ENCODE measurements around the gene MAP7D3.
A peak's percentile ranks its signal among the peaks of the same experiment; 100 is the strongest.
"Not testable (repeated sequence)": the region's sequence is repeated elsewhere in the genome, so short reads cannot be mapped to it uniquely, and the experiment has no call there.

Gene MAP7D3

DNA sequence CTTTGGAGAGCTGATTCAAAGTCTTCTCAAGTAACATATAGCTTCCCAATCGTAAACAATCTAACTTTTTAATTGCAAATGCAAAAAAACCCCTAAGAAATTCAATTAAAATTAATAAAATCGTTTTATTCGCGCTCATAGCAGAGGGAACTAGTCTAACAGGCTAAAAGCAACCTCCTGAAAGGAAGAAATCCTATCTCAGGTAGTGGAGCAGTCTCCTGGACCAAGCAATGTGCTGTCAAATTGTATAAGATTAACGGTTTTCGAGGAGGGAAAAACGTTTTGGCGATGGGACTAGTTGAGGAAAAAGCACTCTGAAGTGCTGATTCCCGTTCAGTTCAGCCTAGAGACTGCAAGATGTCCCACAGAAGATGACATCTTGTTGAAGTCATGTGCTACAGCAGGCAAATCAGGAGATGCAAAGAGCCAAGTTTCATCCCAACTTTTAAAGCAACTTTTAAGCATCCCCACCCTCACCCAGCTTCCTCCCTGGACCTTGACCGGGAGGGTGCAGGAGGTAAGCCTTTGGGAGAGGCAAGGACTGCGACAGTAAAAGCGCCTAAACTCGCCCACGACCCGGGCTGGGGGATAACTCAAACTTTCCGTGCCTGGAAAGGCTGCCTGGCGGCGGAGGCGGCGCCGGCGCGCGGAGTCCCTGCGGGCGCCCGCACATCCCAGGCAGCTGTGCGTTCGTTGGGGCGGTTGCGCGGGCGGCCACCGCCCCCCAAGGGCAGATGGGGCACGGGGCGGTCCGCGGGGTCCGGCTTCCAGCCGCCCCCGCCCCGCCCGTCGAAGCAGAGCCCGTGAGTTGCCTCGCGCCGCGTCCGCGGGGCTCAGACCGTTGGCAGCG is 784 bp downstream of the MAP7D3 start:
- peak; percentile 28 for DNase-seq (ENCODE audit: low read depth)

DNA sequence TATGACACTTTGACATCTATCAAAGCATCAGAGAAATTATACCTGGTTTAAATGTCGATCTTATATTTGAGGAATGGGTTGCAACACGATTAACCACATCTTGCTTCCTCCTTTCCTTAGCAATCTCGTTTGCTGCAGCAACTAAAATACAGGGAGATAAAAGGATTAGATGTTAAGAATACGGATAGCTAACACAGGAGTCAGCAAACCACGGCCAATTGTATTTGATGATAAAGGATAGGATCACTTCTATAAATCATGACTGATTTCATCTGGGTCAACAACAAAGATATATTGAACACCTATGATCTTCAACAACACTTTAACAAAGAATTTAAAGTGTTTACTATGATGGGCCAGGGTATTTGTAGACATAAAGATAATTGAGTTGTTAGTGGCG is 5.0 kb downstream of the MAP7D3 start:
- no peak for DNase-seq (ENCODE audit: low read depth)

DNA sequence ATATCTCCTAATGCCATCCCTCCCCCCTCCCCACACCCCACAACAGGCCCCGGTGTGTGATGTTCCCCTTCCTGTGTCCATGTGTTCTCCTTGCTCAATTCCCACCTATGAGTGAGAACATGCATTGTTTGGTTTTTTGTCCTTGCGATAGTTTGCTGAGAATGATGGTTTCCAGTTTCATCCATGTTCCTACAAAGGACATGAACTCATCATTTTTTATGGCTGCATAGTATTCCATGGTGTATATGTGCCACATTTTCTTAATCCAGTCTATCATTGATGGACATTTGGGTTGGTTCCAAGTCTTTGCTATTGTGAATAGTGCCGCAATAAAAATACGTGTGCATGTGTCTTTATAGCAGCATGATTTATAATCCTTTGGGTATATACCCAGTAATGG is 13.4 kb downstream of the MAP7D3 start:
- DNase-seq (ENCODE audit: low read depth): not testable (repeated sequence)

DNA sequence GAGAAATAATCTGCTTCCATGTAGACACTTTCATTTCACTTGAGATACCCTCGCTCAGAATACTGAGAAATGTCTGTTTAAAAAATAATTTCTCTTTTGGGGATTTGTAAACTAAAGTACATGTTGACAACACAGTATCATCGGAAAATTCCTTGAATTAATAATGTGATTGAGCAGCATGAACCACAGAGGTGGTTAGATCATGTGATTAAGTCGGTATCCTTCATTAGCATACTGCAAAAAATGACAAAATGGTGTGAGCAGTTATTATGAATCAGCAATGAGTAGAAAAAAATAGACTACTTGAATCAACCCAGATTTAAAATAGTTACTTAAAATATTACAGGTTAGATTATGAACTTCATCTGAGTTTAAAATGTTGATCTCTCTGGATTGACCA is 14.1 kb downstream of the MAP7D3 start:
- DNase-seq (ENCODE audit: low read depth): no peak

DNA sequence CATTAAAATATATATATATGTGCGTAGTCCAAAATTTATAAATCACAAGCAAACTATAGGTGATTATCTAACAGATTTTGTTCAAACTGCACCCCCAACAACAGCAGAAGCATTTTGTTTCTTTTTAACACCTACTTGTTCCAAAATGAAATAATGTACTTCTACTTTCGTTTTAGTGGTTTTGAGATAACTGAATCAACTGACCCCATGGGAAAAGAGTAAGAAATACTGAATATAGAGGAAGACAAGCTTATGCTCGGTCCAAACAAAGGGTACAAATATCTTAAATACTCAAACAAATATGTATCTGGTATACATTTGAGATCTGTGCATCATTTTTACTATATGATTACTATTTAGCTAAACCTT is 22.4 kb downstream of the MAP7D3 start:
- DNase-seq (ENCODE audit: low read depth): no peak

- DNase-seq (ENCODE audit: low read depth): no peak
Measured at GRCh38 chrX:136227948-136228838, 23.0 kb downstream of the MAP7D3 start.

- no peak for DNase-seq (ENCODE audit: low read depth)
Measured at GRCh38 chrX:136227074-136227473, 24.1 kb downstream of the MAP7D3 start.

DNA sequence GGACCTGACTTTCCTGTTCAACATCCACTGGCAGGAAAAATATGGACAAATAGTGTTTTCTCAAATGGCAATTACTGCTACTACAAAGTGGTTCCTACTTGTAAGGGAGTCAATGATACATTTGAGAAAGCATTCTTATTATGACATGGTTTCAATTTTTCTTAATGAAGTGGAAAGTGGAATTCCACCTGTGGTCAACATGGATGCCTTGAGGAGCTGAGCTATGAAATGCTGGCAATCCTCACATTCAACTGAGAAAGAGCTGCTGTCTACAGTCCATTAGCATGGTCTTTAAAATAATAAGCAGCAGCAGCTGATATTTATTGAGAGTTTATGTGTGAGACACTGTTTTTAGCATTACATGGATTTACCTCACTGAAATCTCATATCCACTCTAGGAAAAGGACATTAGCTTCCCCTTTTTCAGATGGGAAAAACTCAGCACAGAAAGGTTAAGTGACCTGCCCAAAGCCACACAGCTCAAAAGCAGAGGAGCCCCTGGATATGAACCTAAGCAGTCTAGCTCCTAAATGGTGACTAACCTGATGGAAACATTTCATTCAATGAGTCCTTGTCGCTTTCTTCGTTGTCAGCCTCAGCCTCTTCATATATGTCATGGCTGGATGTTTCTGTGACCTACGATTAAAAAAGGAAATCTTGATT is 29.2 kb downstream of the MAP7D3 start:
- no peak for DNase-seq (ENCODE audit: low read depth)

DNA sequence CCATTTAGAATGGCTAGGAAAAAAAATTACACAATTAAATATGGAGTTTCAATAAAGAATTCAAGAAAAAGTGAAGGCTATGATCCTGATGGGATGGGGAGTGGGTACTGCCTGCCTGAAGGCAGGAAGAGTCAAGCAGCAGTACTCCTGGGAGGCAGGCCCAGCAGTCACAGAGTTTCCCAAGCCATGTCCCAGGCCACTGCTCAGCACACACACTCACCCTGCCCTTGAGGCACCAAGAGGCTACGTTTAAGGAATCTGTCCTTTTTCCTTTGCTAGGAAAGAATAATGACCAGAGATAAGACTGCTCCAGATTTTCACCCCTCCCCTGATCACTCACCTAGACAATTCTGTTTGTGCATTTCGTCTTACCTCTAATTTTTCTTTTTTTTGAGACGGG is 30.2 kb downstream of the MAP7D3 start:
- no peak for DNase-seq (ENCODE audit: low read depth)

DNA sequence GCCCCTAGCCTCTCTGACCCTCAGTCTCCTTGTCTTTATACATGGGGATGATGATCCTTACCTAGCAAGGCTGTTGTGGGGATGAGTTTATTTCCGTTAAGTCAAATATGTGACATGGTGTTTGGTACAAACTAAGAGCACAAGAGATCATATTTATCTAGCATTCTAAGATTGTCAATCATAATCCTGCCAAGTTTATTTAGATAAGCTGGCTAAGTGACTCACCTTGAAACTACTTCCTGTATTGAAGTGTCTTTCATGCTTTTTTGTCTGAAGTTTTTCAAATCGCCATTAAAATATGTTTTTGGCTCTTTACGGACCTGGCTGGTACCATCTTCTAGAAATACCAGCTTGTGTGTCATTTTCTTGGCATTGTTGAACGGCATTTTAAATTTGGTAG is 30.7 kb downstream of the MAP7D3 start:
- DNase-seq (ENCODE audit: low read depth): no peak

- no peak for DNase-seq (ENCODE audit: low read depth)
Measured at GRCh38 chrX:136219893-136220292, 31.3 kb downstream of the MAP7D3 start.

DNA sequence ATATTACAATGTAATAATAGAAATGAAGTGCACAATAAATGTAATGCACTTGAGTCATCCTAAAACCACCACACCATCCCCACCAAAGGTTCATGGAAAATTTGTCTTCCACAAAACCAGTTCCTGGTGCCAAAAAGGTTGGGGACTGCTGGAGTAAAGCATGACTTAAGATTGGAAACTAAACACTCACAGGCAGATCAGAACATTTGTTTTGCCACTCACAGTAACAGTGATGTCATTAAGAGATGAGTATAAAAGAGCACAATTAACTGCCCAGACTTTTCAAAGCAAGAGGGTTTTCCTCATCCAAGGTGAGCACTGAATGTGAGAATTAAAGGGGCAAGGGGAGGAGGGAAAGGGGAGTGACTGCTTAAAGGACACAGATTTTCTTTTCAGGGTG is 35.6 kb downstream of the MAP7D3 start:
- DNase-seq (ENCODE audit: low read depth): no peak

DNA sequence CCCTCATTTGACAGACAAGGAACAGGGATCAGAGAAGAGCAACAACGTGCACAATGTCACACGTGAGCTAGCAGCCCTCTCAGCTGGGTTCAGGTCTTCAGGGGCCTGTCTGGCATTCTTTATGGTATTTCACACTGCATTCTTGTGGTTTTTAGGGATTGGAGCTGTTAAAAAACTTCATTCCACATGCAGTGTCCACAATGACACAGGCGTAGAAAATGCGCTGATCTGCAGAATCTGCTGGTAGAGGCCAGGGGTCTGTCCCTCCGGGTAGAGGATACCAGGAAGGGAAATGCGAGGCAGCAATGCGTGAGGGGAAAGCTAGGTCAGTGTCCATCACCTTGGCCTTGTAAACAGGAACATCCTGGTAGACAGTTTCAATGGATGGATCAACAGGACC is 36.6 kb downstream of the MAP7D3 start:
- no peak for DNase-seq (ENCODE audit: low read depth)

DNA sequence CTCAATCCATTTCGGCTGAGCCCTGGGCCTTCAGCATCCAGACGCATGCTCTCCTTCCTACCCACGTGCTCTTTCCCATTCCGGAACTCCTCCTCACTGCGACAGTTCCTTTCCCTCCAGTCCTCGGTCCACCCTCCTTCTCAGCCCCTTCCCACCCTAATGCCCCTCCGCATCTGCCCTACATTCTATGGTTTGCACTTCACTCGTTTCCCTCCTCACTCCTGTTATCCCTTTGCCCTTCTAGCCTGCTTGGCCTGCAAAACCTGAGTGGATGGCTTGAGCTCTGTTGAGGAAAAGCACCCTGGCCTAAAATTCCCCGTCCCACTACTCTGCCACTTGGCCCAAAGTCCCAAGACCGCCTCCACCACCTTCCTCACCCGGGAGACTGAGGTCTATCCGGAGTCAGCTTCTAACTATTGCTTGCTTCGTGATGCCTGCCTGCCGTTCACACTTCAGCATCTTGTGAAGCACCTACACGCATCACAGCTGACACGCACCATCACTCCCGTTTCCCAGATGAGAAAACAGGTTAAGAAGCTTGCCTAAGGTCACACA is 38.6 kb downstream of the MAP7D3 start:
- no peak for DNase-seq (ENCODE audit: low read depth)

DNA sequence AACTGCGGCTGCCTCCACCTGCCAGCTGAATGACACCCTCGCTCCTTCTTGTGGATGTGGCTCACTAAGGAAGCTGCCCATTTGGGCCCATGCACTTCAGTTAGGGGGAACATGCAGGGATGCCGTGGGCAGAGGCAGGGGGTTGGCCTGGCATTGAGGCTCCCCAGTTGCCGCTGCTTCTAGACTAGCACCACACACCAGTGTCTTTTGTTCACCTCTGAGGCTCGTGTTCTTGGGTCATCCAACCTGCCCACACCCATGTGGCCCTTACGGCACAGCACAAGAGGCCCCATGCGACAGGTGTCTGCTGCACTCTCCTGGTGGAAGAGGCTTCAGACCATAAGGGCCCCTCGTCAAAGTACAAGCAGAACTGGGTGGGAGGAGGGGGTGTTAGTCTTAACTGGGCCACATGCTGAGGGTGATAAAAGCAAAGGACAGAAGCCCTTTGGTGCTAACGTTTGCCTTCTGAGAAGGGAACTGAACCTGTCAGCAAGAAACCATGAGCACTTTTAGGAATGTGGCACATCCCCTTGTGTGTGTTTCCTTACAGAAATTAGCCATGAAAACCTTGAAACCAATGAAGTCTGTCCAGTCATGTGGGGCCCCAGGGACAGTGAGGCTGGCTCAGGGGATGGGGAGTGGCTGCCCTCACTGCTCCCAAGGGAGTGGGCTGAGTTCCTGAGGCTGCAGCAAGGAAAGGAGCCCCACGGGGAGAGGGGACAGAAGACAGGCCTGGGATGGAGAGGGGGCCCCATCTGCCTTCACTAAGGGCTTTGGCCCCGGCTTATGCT is 39.2 kb downstream of the MAP7D3 start:
- DNase-seq (ENCODE audit: low read depth): no peak

DNA sequence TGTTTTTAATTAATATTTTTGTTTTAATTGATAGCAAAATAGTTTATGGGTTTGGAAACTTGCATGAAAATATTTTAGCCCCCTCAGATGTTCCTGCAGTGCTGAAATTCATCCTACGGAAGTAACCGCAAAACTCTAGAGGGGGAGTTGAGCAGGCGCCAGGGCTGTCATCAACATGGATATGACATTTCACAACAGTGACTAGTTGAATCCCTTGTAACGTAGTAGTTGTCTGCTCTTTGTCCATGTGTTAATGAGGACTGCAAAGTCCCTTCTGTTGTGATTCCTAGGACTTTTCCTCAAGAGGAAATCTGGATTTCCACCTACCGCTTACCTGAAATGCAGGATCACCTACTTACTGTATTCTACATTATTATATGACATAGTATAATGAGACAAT is 40.4 kb downstream of the MAP7D3 start:
- no peak for DNase-seq (ENCODE audit: low read depth)

DNA sequence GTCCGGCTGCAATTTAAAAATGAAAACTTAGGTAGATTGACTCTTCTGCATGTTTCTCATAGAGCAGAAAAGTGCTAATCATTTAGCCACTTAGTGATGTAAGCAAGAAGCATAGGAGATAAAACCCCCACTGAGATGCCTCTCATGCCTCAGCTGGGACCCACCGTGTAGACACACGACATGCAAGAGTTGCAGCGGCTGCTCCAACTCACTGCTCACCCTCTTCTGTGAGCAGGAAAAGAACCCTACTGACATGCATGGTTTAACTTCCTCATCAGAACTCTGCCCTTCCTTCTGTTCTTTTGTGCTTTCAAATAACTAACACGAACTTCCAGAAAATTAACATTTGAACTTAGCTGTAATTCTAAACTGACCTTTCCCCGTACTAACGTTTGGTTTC is 41.0 kb downstream of the MAP7D3 start:
- DNase-seq (ENCODE audit: low read depth): no peak

GRCh38 chrX:136209751-136210150 is 41.4 kb downstream of the MAP7D3 start:
- DNase-seq (ENCODE audit: low read depth): no peak

- no peak for DNase-seq (ENCODE audit: low read depth)
Measured at GRCh38 chrX:136209016-136209738, 42.0 kb downstream of the MAP7D3 start.

DNA sequence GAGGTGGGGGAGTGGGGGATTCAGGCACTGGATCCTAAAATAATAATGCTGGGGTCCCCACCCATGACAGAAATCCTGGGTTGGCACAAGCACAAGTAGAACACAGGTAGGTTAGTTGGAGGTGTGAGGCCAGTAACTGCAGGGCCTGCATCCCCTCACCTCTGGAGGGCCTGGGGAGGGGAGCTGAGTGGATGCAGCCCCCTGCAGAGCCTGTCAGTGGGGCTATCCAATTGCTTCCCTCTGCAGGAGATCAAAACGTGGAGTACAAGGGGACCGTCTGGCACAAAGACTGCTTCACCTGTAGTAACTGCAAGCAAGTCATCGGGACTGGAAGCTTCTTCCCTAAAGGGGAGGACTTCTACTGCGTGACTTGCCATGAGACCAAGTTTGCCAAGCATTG is 43.7 kb downstream of the MAP7D3 start:
- no peak for DNase-seq (ENCODE audit: low read depth)

GRCh38 chrX:136206916-136207315 is 44.3 kb downstream of the MAP7D3 start:
- no peak for DNase-seq (ENCODE audit: low read depth)

Measured in stimulated activated CD8-positive, alpha-beta memory T cell treated with anti-CD3 and anti-CD28 coated beads, Interleukin-12 subunit alpha, Interleukin-12 subunit beta, amount 100 ng/mL, for 4 hours (primary cell).